CD14-positive monocyte (primary cell): ENCODE results near the gene PCBP3. TPM values are rescaled to one million over a fixed set of nuclear protein-coding genes. Genes with fewer than 3 reads are reported as not detected.

ENCODE experiments used
- DNase-seq, 3 donors: peaks; one replicate each; pipeline ENCODE4 v3.0.0-alpha.2; 2011 to 2022
- H2AFZ ChIP-seq: 2 replicates; pipeline ENCODE4 v1.6.0; 2012; ENCODE audit warnings: mild to moderate bottlenecking, low read depth, low read length, inconsistent platforms; ENCODE audit not compliant: insufficient read depth, poor library complexity, severe bottlenecking
- H3K27ac ChIP-seq, 2 donors: 1 replicate in 1 of 2; 2 replicates in 1 of 2; pipeline ENCODE4 v1.5.1; 2012 to 2013; ENCODE audit warnings: low read length in 2 of 2, control low read depth in 1 of 2, inconsistent platforms in 1 of 2, low read depth in 1 of 2, mild to moderate bottlenecking in 1 of 2
- H3K27me3 ChIP-seq, 2 donors: one replicate each; pipeline versions ENCODE4 v1.6.0 to v1.6.1; 2011 to 2013; ENCODE audit warnings: low read length in 2 of 2; ENCODE audit not compliant: control insufficient read depth in 2 of 2, insufficient read depth in 2 of 2
- H3K36me3 ChIP-seq, 2 donors: replicated peaks in 1 of 2; 1 replicate in 1 of 2; 2 replicates in 1 of 2; pipeline versions ENCODE4 v1.5.1 to v1.6.1; 2012 to 2013; ENCODE audit warnings: low read length in 2 of 2, control low read depth in 1 of 2, inconsistent platforms in 1 of 2, mild to moderate bottlenecking in 1 of 2; ENCODE audit not compliant: insufficient read depth in 2 of 2, control insufficient read depth in 1 of 2
- H3K4me1 ChIP-seq, 2 donors: 1 replicate in 1 of 2; 2 replicates in 1 of 2; pipeline versions ENCODE4 v1.5.1 to v1.6.1; 2012 to 2013; ENCODE audit warnings: low read length in 2 of 2, control low read depth in 1 of 2, inconsistent platforms in 1 of 2, mild to moderate bottlenecking in 1 of 2, moderate library complexity in 1 of 2; ENCODE audit not compliant: insufficient read depth in 2 of 2, control insufficient read depth in 1 of 2
- H3K4me2 ChIP-seq: replicated peaks from 2 replicates; pipeline ENCODE3; 2012; ENCODE audit warnings: low read length, moderate library complexity, mild to moderate bottlenecking; ENCODE audit not compliant: poor library complexity, severe bottlenecking; ENCODE audit errors: extremely low read depth
- H3K4me3 ChIP-seq, 3 experiments: fragments of 200-600 bp in 1 of 3; sonication (generic) in 1 of 3; replicated peaks in 1 of 3; 1 replicate in 2 of 3; 2 replicates in 1 of 3; pipeline ENCODE4 v1.5.1; 2011 to 2013; ENCODE audit warnings: low read length in 3 of 3, mild to moderate bottlenecking in 3 of 3, control low read depth in 2 of 3, low read depth in 2 of 3, inconsistent platforms in 1 of 3, moderate library complexity in 1 of 3
- H3K79me2 ChIP-seq: 2 replicates; pipeline ENCODE4 v1.6.0; 2012; ENCODE audit warnings: mild to moderate bottlenecking, control low read depth, inconsistent platforms, low read length, moderate library complexity; ENCODE audit not compliant: insufficient read depth
- H3K9ac ChIP-seq: 2 replicates; pipeline ENCODE4 v1.6.0; 2017; ENCODE audit warnings: low read length, mild to moderate bottlenecking; ENCODE audit not compliant: insufficient read depth, poor library complexity, severe bottlenecking
- H3K9me3 ChIP-seq, 2 donors: replicated peaks in 1 of 2; 1 replicate in 1 of 2; 2 replicates in 1 of 2; pipeline versions ENCODE4 v1.5.1 to v1.6.1; 2012 to 2013; ENCODE audit warnings: low read length in 2 of 2, control low read depth in 1 of 2; ENCODE audit not compliant: control insufficient read depth in 1 of 2, insufficient read depth in 1 of 2
- H4K20me1 ChIP-seq: 2 replicates; pipeline ENCODE4 v1.6.0; 2012; ENCODE audit warnings: mild to moderate bottlenecking, low read length, control low read depth, moderate library complexity; ENCODE audit not compliant: insufficient read depth
- H3K27ac Mint-ChIP-seq, 7 donors: one replicate each; pipeline ENCODE4 v1.8.0; 2020; ENCODE audit warnings: mild to moderate bottlenecking in 7 of 7, mixed read lengths in 7 of 7, moderate library complexity in 6 of 7, inconsistent platforms in 2 of 7
- H3K27me3 Mint-ChIP-seq, 3 donors: one replicate each; pipeline ENCODE4 v1.8.0; 2021 to 2022; ENCODE audit warnings: low read depth in 3 of 3, mild to moderate bottlenecking in 3 of 3, mixed read lengths in 3 of 3, moderate library complexity in 3 of 3, inconsistent platforms in 1 of 3
- H3K36me3 Mint-ChIP-seq, 2 donors: one replicate each; pipeline ENCODE4 v1.8.0; 2020; ENCODE audit warnings: mixed read lengths in 2 of 2, inconsistent platforms in 1 of 2, mild to moderate bottlenecking in 1 of 2
- H3K4me1 Mint-ChIP-seq: one replicate; pipeline ENCODE4 v1.8.0; 2020; ENCODE audit warnings: mild to moderate bottlenecking, mixed read lengths
- H3K4me3 Mint-ChIP-seq, 2 donors: one replicate each; pipeline ENCODE4 v1.8.0; 2020; ENCODE audit warnings: mild to moderate bottlenecking in 2 of 2, mixed read lengths in 2 of 2, moderate library complexity in 1 of 2
- H3K9me3 Mint-ChIP-seq, 7 donors: one replicate each; pipeline ENCODE4 v1.8.0; 2020 to 2022; ENCODE audit warnings: mixed read lengths in 7 of 7, mild to moderate bottlenecking in 6 of 7, moderate library complexity in 6 of 7, inconsistent platforms in 2 of 7
- CTCF ChIP-seq: fragments of 200-600 bp; IDR thresholded peaks from one replicate; pipeline ENCODE4 v1.8.0; 2022; ENCODE audit warnings: antibody characterized with exemption, mild to moderate bottlenecking
- WGBS: methylation state at CpG from one replicate; pipeline ENCODE4 v1.1.5; 2013; ENCODE audit warnings: missing lambda C conversion rate; ENCODE audit not compliant: insufficient coverage; 5-methylcytosine and 5-hydroxymethylcytosine counted together
- intact Hi-C, 2 donors: fragments of 100-400 bp; cut with micrococcal nuclease; formaldehyde crosslinking; loops; one replicate each; pipeline versions ENCODE4 v1.15.0 to v1.15.1; 2023
- polyA plus RNA-seq, 3 donors: library from polyadenylated mRNA; depleted of rRNA in 1 of 3; unstranded in 2 of 3; stranded (reverse) in 1 of 3; fragments of 300-500 nt in 2 of 3; fragments of >200 nt in 1 of 3; fragmentation: Illumina TruSeq in 2 of 3; gene quantifications; 1 replicate in 2 of 3; 2 replicates in 1 of 3; pipeline ENCODE4 v1.2.3, GENCODE V29; 2012 to 2021

The PCBP3 gene
- polyA plus RNA-seq, 3 donors: 0.34 to 0.49 TPM; not detected in 1

DNA sequence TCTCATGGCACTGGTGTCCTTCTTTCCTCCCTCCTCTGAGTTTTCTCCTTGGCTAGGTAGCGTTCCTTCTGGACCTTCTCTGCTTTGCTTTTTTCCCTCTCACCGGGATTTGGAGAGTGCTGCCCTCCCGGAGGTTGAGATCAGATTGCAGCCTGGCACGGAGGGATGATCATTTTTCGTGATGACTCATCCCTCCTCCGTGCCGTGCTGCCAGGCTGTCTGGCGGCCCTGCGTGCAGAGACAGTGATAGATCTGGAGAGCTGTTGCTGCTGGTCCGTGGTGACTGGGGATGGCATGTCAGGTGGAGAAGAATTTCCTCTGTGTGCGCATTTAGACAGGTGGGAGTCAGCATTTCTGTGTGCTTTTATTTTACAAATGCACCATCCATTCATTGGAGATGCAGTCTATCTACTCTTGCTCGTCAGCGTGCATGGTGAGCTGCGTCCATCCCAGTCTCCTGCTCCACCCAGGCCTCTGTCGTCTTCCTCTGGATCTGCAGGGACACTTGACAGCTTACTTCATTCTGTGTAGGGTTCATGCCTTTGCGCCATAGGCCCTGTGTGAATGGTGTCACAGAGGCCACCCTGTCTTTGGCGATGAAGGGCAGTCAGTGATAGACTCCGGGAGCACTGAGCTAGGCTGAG, 104.4 kb downstream of the PCBP3 start:
- no peak overlapping the region for H3K4me3 ChIP-seq
- WGBS: 91% methylated on average over 18 of the region's 18 CpGs

GRCh38 chr21:45748593-45748992, 105.1 kb downstream of the PCBP3 start:
- no peaks in the 10 kb centered on the region for H3K36me3 ChIP-seq
- H3K9ac ChIP-seq: no peak overlapping the region
- peaks cover 8 to 9% of the 10 kb centered on the region in 2 donors for H3K9me3 ChIP-seq
- intact Hi-C loops: no loop called here
- no peaks in the 10 kb centered on the region for H3K79me2 ChIP-seq
- H3K4me1 ChIP-seq: no peaks in the 10 kb centered on the region
- no peak overlapping the region for H3K27ac Mint-ChIP-seq
- no peak overlapping the region for H2AFZ ChIP-seq
- peaks cover 1 to 2% of the 10 kb centered on the region in 2 donors for H3K36me3 Mint-ChIP-seq
- no peak for DNase-seq
- peaks cover 2 to 9% (median 6%) of the 10 kb centered on the region in 7 donors for H3K9me3 Mint-ChIP-seq
- no peak for TF ChIP-seq CTCF
- no peak overlapping the region for H3K4me3 ChIP-seq
- H3K27me3 ChIP-seq: no peaks in the 10 kb centered on the region
- no peak overlapping the region for H3K27ac ChIP-seq
- H4K20me1 ChIP-seq: no peaks in the 10 kb centered on the region
- H3K4me1 Mint-ChIP-seq: no peaks in the 10 kb centered on the region
- no peak overlapping the region for H3K4me2 ChIP-seq
- H3K4me3 Mint-ChIP-seq: no peak overlapping the region
- H3K27me3 Mint-ChIP-seq: no peaks in the 10 kb centered on the region
- WGBS: 70% methylated on average over 3 of the region's 7 CpGs

More for the DNA sequence above, 104.4 kb downstream of the PCBP3 start:
- TF ChIP-seq CTCF: no peak
- no peaks in the 10 kb centered on the region for H3K79me2 ChIP-seq
- no peak overlapping the region for H3K27ac ChIP-seq
- no peak overlapping the region for H3K9ac ChIP-seq
- no peaks in the 10 kb centered on the region for H3K4me1 Mint-ChIP-seq
- H3K4me1 ChIP-seq: no peaks in the 10 kb centered on the region
- DNase-seq: no peak
- H3K36me3 Mint-ChIP-seq: peaks cover 1 to 2% of the 10 kb centered on the region in 2 donors
- H3K4me3 Mint-ChIP-seq: no peak overlapping the region
- H3K27me3 ChIP-seq: no peaks in the 10 kb centered on the region
- peaks cover 2 to 9% (median 6%) of the 10 kb centered on the region in 7 donors for H3K9me3 Mint-ChIP-seq
- H3K27me3 Mint-ChIP-seq: no peaks in the 10 kb centered on the region
- H3K4me2 ChIP-seq: no peak overlapping the region
- no peak overlapping the region for H3K27ac Mint-ChIP-seq
- H4K20me1 ChIP-seq: no peaks in the 10 kb centered on the region
- no peak overlapping the region for H2AFZ ChIP-seq
- no peaks in the 10 kb centered on the region for H3K36me3 ChIP-seq
- peaks cover 8 to 9% of the 10 kb centered on the region in 2 donors for H3K9me3 ChIP-seq
- intact Hi-C loops: no loop called here
